ENCODE results near the gene DCC. TPM values are rescaled to one million over a fixed set of nuclear protein-coding genes. Genes with fewer than 3 reads are reported as not detected.

Gene DCC
- total and polyA plus RNA-seq, 2 experiments from 2014 or later: not detected

DNA sequence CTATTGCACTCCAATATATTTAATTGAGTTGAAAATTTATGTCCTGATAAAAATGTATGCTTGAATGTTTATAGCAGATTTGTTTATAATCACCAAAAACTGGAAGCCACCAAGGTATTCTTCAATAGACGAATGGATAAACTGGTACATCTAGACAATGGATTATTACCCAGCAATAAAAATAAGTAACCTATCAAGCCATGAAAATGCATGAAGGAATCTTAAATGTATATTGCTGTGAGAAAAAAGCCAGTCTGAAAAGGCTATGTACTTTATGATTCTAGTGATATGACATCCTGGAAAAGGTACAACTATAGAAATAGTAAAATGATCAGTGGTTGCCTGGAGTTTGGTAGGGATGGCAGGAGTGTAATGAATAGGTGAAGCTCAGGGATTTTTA is 580.7 kb downstream of the DCC start:
- in situ Hi-C loops (cut with MboI): loop anchor here (25.0 kb wide), 1 partner anchor 92 kb away; no protein-coding TSS in a partner anchor
- TF ChIP-seq EZH2phosphoT487 (IDR thresholded peaks at IDR 0.05; ENCODE audit: insufficient read depth, low read depth): no peak
- no peak for TF ChIP-seq EZH2 (IDR thresholded peaks at IDR 0.05; ENCODE audit: insufficient read depth, poor library complexity, severe bottlenecking)

DNA sequence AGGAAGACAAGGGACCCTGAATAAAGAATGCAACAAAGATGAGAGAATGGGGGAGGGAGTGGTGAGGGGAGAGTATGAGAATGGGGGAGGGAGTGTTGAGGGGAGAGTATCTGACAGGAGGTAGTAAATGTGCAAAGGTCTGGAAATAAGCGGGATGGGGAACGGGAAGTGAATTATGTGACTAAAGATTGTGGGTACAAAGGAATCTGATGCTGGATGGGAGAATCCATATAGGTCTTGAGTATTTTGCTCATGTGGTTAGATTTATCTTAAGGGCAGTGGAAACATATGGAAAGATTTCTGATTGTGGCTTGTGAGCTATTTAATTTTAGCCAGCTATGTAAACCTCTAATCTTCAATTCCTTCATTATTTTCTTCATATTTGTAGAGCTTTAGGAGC is 593.4 kb downstream of the DCC start:
- 63 to 81% methylated on average over 2 of the region's 2 CpGs for WGBS, 2 experiments (ENCODE audit: low coverage in 1 of 2, low lambda C conversion rate in 2 of 2, missing lambda C conversion rate in 2 of 2)
- H3K9me3 ChIP-seq (ENCODE audit: low read depth): no peaks in the 10 kb centered on the region
- no peaks in the 10 kb centered on the region for H3K9me2 ChIP-seq (ENCODE audit: insufficient read depth)
- no peak overlapping the region for H3K9ac ChIP-seq
- H3K27me3 ChIP-seq (replicated peaks; ENCODE audit: insufficient read depth): no peaks in the 10 kb centered on the region
- no peaks in the 10 kb centered on the region for H3K79me2 ChIP-seq (ENCODE audit: insufficient read depth)
- TF ChIP-seq EZH2 (IDR thresholded peaks at IDR 0.05; ENCODE audit: insufficient read depth, poor library complexity, severe bottlenecking) (no peak), EZH2phosphoT487 (IDR thresholded peaks at IDR 0.05; ENCODE audit: insufficient read depth, low read depth) (no peak)
- DNase-seq: no peak
- no peak overlapping the region for H3K27ac ChIP-seq
- no peak overlapping the region for H3K4me3 ChIP-seq
- H3K4me2 ChIP-seq (ENCODE audit: unreplicated experiment): no peak overlapping the region
- in situ Hi-C loops (cut with MboI): no loop called here
- H4K20me1 ChIP-seq (ENCODE audit: insufficient read depth): no peaks in the 10 kb centered on the region
- H3K36me3 ChIP-seq (ENCODE audit: low read depth): no peaks in the 10 kb centered on the region
- no peaks in the 10 kb centered on the region for H3F3A ChIP-seq (ENCODE audit: insufficient read depth)
- H2AFZ ChIP-seq: no peak overlapping the region
- no peaks in the 10 kb centered on the region for H3K4me1 ChIP-seq (ENCODE audit: insufficient read depth)

More for the DNA sequence above, 580.7 kb downstream of the DCC start:
- H3K4me2 ChIP-seq (ENCODE audit: unreplicated experiment): no peak overlapping the region
- H3K4me1 ChIP-seq (ENCODE audit: insufficient read depth): no peaks in the 10 kb centered on the region
- H3F3A ChIP-seq (ENCODE audit: insufficient read depth): no peaks in the 10 kb centered on the region
- no peaks in the 10 kb centered on the region for H3K9me3 ChIP-seq (ENCODE audit: low read depth)
- H3K9ac ChIP-seq: no peak overlapping the region
- WGBS, 2 experiments (ENCODE audit: low coverage in 1 of 2, low lambda C conversion rate in 2 of 2, missing lambda C conversion rate in 2 of 2): 18 to 22% methylated on average over 1 of the region's 1 CpG
- H3K27me3 ChIP-seq (replicated peaks; ENCODE audit: insufficient read depth): no peaks in the 10 kb centered on the region
- H2AFZ ChIP-seq: no peak overlapping the region
- DNase-seq: no peak
- no peaks in the 10 kb centered on the region for H3K9me2 ChIP-seq (ENCODE audit: insufficient read depth)
- no peaks in the 10 kb centered on the region for H3K79me2 ChIP-seq (ENCODE audit: insufficient read depth)
- H3K27ac ChIP-seq: no peak overlapping the region
- no peak overlapping the region for H3K4me3 ChIP-seq
- no peaks in the 10 kb centered on the region for H3K36me3 ChIP-seq (ENCODE audit: low read depth)
- H4K20me1 ChIP-seq (ENCODE audit: insufficient read depth): no peaks in the 10 kb centered on the region

DNA sequence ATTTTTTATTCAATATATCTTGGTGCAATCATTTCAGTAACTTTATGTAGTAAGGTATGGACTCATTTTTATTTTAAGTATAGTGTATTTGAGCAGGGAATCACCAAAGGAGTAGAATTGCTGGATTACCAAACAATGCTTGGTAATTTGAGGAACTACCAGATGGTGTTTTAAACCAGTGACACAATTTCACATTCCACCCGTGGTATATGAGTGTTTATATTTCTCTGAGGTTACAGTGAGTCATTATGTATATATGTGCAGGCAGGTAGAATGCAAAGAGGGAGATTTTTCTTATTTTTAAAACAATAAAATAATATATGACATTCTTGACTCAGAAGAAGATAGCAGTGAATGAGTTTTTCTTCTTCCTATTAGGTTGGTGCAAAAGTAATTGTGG is 596.9 kb downstream of the DCC start:
- no peak overlapping the region for H3K9ac ChIP-seq
- no peak overlapping the region for H3K27ac ChIP-seq
- H3K4me2 ChIP-seq (ENCODE audit: unreplicated experiment): no peak overlapping the region
- H4K20me1 ChIP-seq (ENCODE audit: insufficient read depth): no peaks in the 10 kb centered on the region
- H3K79me2 ChIP-seq (ENCODE audit: insufficient read depth): no peaks in the 10 kb centered on the region
- no peak overlapping the region for H3K4me3 ChIP-seq
- 4 to 7% methylated on average over 1 of the region's 1 CpG for WGBS, 2 experiments (ENCODE audit: low coverage in 1 of 2, low lambda C conversion rate in 2 of 2, missing lambda C conversion rate in 2 of 2)
- DNase-seq: no peak
- H3F3A ChIP-seq (ENCODE audit: insufficient read depth): no peaks in the 10 kb centered on the region
- H3K9me3 ChIP-seq (ENCODE audit: low read depth): no peaks in the 10 kb centered on the region
- H2AFZ ChIP-seq: no peak overlapping the region
- H3K36me3 ChIP-seq (ENCODE audit: low read depth): no peaks in the 10 kb centered on the region
- TF ChIP-seq EZH2 (IDR thresholded peaks at IDR 0.05; ENCODE audit: insufficient read depth, poor library complexity, severe bottlenecking) (no peak), EZH2phosphoT487 (IDR thresholded peaks at IDR 0.05; ENCODE audit: insufficient read depth, low read depth) (no peak)
- H3K9me2 ChIP-seq (ENCODE audit: insufficient read depth): no peaks in the 10 kb centered on the region
- in situ Hi-C loops (cut with MboI): no loop called here
- no peaks in the 10 kb centered on the region for H3K27me3 ChIP-seq (replicated peaks; ENCODE audit: insufficient read depth)
- no peaks in the 10 kb centered on the region for H3K4me1 ChIP-seq (ENCODE audit: insufficient read depth)

DNA sequence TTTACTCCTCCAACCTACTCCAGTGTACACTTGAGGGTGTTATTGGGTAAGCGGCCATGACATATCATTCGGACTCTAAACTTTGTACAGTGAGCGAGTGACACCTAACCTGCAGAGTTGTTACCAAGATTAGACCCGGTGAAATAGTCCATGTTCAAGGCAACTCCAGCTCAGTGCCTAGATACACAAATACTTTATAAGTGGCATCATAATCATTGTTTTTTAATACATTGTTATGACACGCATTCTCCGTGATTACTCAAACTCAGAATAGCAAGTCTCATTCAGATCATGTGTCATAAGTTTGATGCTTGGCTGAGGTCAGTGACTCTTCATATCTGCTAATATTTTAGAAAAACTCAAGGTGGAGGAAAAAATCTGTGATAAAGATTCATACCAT is 597.8 kb downstream of the DCC start:
- Histone ChIP-seq H3K27me3 (replicated peaks; ENCODE audit: insufficient read depth) (no peaks in the 10 kb centered on the region), H2AFZ (no peak overlapping the region), H3K27ac (no peak overlapping the region), H3K9me3 (ENCODE audit: low read depth) (no peaks in the 10 kb centered on the region), H3K4me1 (ENCODE audit: insufficient read depth) (no peaks in the 10 kb centered on the region), H3F3A (ENCODE audit: insufficient read depth) (no peaks in the 10 kb centered on the region), H3K9me2 (ENCODE audit: insufficient read depth) (no peaks in the 10 kb centered on the region), H3K36me3 (ENCODE audit: low read depth) (no peaks in the 10 kb centered on the region), H3K4me2 (ENCODE audit: unreplicated experiment) (no peak overlapping the region), H3K4me3 (no peak overlapping the region), H3K9ac (no peak overlapping the region), H4K20me1 (ENCODE audit: insufficient read depth) (no peaks in the 10 kb centered on the region), H3K79me2 (ENCODE audit: insufficient read depth) (no peaks in the 10 kb centered on the region)
- no peak for DNase-seq
- in situ Hi-C loops (cut with MboI): no loop called here
- 68 to 74% methylated on average over 6 of the region's 6 CpGs for WGBS, 2 experiments (ENCODE audit: low coverage in 1 of 2, low lambda C conversion rate in 2 of 2, missing lambda C conversion rate in 2 of 2)
- TF ChIP-seq EZH2phosphoT487 (IDR thresholded peaks at IDR 0.05; ENCODE audit: insufficient read depth, low read depth): no peak
- TF ChIP-seq EZH2 (IDR thresholded peaks at IDR 0.05; ENCODE audit: insufficient read depth, poor library complexity, severe bottlenecking): no peak

DNA sequence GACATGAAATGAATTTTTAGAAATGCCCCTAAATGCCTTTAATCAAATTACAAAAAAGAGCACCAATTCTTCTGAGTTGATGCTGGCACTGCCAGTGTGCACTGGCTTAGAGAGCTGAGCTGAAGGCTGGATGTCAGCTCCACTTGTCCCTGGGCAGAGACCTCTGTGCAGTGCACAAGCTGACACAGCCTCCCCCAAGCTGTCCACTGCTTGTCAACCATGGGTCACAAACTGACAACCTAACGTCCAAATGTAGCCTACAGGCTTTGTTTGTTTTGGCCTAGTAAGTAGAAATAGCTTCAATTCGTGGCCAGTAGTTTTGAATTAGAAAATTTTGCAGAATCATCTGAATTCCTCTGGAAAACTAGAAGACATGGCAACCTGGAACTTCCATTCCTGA is 605.6 kb downstream of the DCC start:
- Histone ChIP-seq H3K9me2 (ENCODE audit: insufficient read depth) (no peaks in the 10 kb centered on the region), H4K20me1 (ENCODE audit: insufficient read depth) (no peaks in the 10 kb centered on the region), H3K27me3 (replicated peaks; ENCODE audit: insufficient read depth) (no peaks in the 10 kb centered on the region), H3K4me1 (ENCODE audit: insufficient read depth) (no peaks in the 10 kb centered on the region), H3K27ac (no peak overlapping the region), H3K79me2 (ENCODE audit: insufficient read depth) (no peaks in the 10 kb centered on the region), H3K9ac (no peak overlapping the region), H2AFZ (no peak overlapping the region), H3F3A (ENCODE audit: insufficient read depth) (no peaks in the 10 kb centered on the region), H3K4me3 (no peak overlapping the region), H3K36me3 (ENCODE audit: low read depth) (no peaks in the 10 kb centered on the region), H3K4me2 (ENCODE audit: unreplicated experiment) (no peak overlapping the region), H3K9me3 (ENCODE audit: low read depth) (no peaks in the 10 kb centered on the region)
- in situ Hi-C loops (cut with MboI): no loop called here
- no peak for DNase-seq
- 0 to 6% methylated on average over 2 of the region's 2 CpGs for WGBS, 2 experiments (ENCODE audit: low coverage in 1 of 2, low lambda C conversion rate in 2 of 2, missing lambda C conversion rate in 2 of 2)
- no peak for TF ChIP-seq EZH2 (IDR thresholded peaks at IDR 0.05; ENCODE audit: insufficient read depth, poor library complexity, severe bottlenecking)
- TF ChIP-seq EZH2phosphoT487 (IDR thresholded peaks at IDR 0.05; ENCODE audit: insufficient read depth, low read depth): no peak
